ENCODE measurements around the gene ELAC1.

DNA sequence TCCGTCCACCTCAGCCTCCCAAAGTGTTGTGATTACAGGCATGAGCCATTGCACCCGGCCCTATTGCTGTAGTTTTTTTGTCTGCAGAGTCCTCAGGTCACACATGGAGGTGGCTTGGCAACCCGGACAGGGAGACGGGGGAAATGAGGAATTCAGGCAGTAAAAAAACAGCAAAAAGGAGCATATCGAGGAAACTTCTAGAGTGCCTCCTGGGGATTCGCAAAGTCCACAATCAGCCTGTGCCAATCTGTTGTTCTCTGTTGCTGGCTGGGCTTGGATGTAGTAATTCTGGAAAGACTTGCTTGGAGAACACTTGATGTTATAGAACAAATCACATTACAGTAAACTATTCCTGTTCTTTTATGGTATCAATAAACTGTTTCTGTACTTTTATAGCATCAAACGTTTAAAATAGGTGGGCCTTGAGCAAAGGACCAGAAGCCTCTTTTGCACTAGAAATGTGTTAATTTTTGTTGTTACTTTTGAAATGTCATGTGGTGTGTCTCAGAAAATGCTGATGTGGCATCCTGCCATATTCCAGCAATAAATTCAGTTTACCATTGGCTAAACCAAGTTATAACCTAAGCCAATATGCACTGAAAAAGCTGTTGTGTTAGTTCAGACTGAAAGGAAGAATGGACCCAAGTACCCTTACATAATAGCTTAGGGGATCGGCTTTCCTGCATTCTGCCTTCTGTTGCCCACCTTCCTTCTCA lies 14.4 kb downstream of the ELAC1 start:
- TF ChIP-seq CTCF (IDR thresholded peaks at IDR 0.05; ENCODE audit: insufficient read depth, low read depth, low read length) (no peak), EZH2 (IDR thresholded peaks at IDR 0.05; ENCODE audit: insufficient read depth, low read length) (no peak)

All from astrocyte (in vitro differentiated cells and primary cell).